Sigmoid colon (tissue), 4 donors: ENCODE measurements around the gene VWA7.

Source experiments
- CTCF ChIP-seq, 4 experiments: fragments of 450-650 bp in 3 of 4; fragments of 200-600 bp in 1 of 4; IDR thresholded peaks; one replicate each; pipeline ENCODE4 v1.5.1; 2016 to 2019; ENCODE audit warnings: antibody characterized with exemption in 4 of 4, mild to moderate bottlenecking in 3 of 4, moderate library complexity in 2 of 4
- EP300 ChIP-seq, 4 donors: sonication (generic); formaldehyde crosslinking; IDR thresholded peaks; one replicate each; pipeline ENCODE4 v1.6.1; 2017; ENCODE audit warnings: antibody characterized with exemption in 4 of 4
- POLR2A ChIP-seq, 2 donors: fragments of 450-650 bp; IDR thresholded peaks; one replicate each; pipeline ENCODE4 v1.6.1; 2016; ENCODE audit warnings: antibody characterized with exemption in 2 of 2, mild to moderate bottlenecking in 2 of 2, moderate library complexity in 2 of 2
- POLR2AphosphoS5 ChIP-seq, 4 donors: sonication (generic); formaldehyde crosslinking; IDR thresholded peaks; one replicate each; pipeline ENCODE4 v1.6.1; 2017; ENCODE audit warnings: antibody characterized with exemption in 4 of 4

- TF ChIP-seq CTCF (IDR thresholded peaks at IDR 0.05) (no peak), POLR2AphosphoS5 (IDR thresholded peaks at IDR 0.05) (no peak), POLR2A (IDR thresholded peaks at IDR 0.05) (no peak), EP300 (IDR thresholded peaks at IDR 0.05) (no peak)
Observed at GRCh38 chr6:31736768-31737314, 40.3 kb downstream of the VWA7 start.
